Activated CD4-positive, alpha-beta memory T cell treated with anti-CD3 and anti-CD28 coated beads, Interleukin-2, amount 10 ng/mL, durations not matched to agents 7 days and 5 days (primary cell): ENCODE results near the gene MPIG6B. TPM values are rescaled to one million over a fixed set of nuclear protein-coding genes. Genes with fewer than 3 reads are reported as not detected.

Source experiments
- total RNA-seq, 2 experiments: library from RNA; stranded (reverse); gene quantifications; one replicate each; pipeline ENCODE4 v1.2.3, GENCODE V29; 2021

The MPIG6B gene
- total RNA-seq, 2 experiments from 2014 or later = not detected

Other genes starting within 250 kb of the MPIG6B start
- gene MICB, start 225.2 kb upstream of the MPIG6B start, total RNA-seq = 10 to 100 TPM; 60.8 to 62.9 TPM
- gene MCCD1, start 194.4 kb upstream of the MPIG6B start, total RNA-seq = not detected
- gene DDX39B, start 181.4 kb upstream of the MPIG6B start, total RNA-seq = 100 to 1,000 TPM; 427 to 434 TPM
- gene ATP6V1G2, start 176.8 kb upstream of the MPIG6B start, total RNA-seq = 1 to 10 TPM; 2.7 to 3.8 TPM
- 10 to 100 TPM; 22.8 to 23.6 TPM for gene NFKBIL1, start 175.8 kb upstream of the MPIG6B start, total RNA-seq
- gene LTA, start 151.1 kb upstream of the MPIG6B start, total RNA-seq = 10 to 100 TPM; 37.2 to 38.4 TPM
- gene TNF, start 147.8 kb upstream of the MPIG6B start, total RNA-seq = 100 to 1,000 TPM; 124 to 130 TPM
- 1,000 to 10,000 TPM; 1,185 to 1,194 TPM for gene LTB, start 140.9 kb upstream of the MPIG6B start, total RNA-seq
- 10 to 100 TPM; 69.8 to 74.5 TPM for gene LST1, start 137.1 kb upstream of the MPIG6B start, total RNA-seq
- 10 to 100 TPM; 76.4 to 78.3 TPM for gene NCR3, start 130.4 kb upstream of the MPIG6B start, total RNA-seq
- gene AIF1, start 108.1 kb upstream of the MPIG6B start, total RNA-seq = 10 to 100 TPM; 11.3 to 11.7 TPM
- 100 to 1,000 TPM; 215 to 222 TPM for gene PRRC2A, start 102.7 kb upstream of the MPIG6B start, total RNA-seq
- gene BAG6, start 70.7 kb upstream of the MPIG6B start, total RNA-seq = 100 to 1,000 TPM; 275 to 282 TPM
- gene APOM, start 67.5 kb upstream of the MPIG6B start, total RNA-seq = 1 to 10 TPM; 2.9 to 3.6 TPM
- gene C6orf47, start 62.6 kb upstream of the MPIG6B start, total RNA-seq = 10 to 100 TPM; 26.4 to 26.7 TPM
- 10 to 100 TPM; 33.6 to 35.2 TPM for gene GPANK1, start 58.4 kb upstream of the MPIG6B start, total RNA-seq
- gene CSNK2B, start 57.3 kb upstream of the MPIG6B start, total RNA-seq = 100 to 1,000 TPM; 199 to 212 TPM
- gene LY6G5B, start 53.4 kb upstream of the MPIG6B start, total RNA-seq = 10 to 100 TPM; 16.7 to 17.2 TPM
- 1 to 10 TPM; 2.3 to 2.6 TPM for gene LY6G5C, start 42.3 kb upstream of the MPIG6B start, total RNA-seq
- 10 to 100 TPM; 53.1 to 55.0 TPM for gene ABHD16A, start 20.0 kb upstream of the MPIG6B start, total RNA-seq
- not detected for gene LY6G6F, start 16.5 kb upstream of the MPIG6B start, total RNA-seq
- not detected for gene LY6G6D, start 8.0 kb upstream of the MPIG6B start, total RNA-seq
- gene LY6G6C, start 1.6 kb upstream of the MPIG6B start, total RNA-seq = not detected
- 10 to 100 TPM; 22.1 to 23.9 TPM for gene DDAH2, start 5.9 kb downstream of the MPIG6B start, total RNA-seq
- gene CLIC1, start 13.2 kb downstream of the MPIG6B start, total RNA-seq = 100 to 1,000 TPM; 640 to 644 TPM
- gene MSH5, start 16.6 kb downstream of the MPIG6B start, total RNA-seq = 10 to 100 TPM; 60.1 to 63.2 TPM
- 10 to 100 TPM; 10.7 to 14.6 TPM for gene SAPCD1, start 39.3 kb downstream of the MPIG6B start, total RNA-seq
- 10 to 100 TPM; 11.0 to 12.2 TPM for gene VWA7, start 54.0 kb downstream of the MPIG6B start, total RNA-seq
- gene VARS1, start 72.4 kb downstream of the MPIG6B start, total RNA-seq = 10 to 100 TPM; 84.1 to 88.4 TPM
- 100 to 1,000 TPM; 100 to 108 TPM for gene LSM2, start 83.6 kb downstream of the MPIG6B start, total RNA-seq
- 1 to 10 TPM; 2.8 to 3.0 TPM for gene HSPA1L, start 91.9 kb downstream of the MPIG6B start, total RNA-seq
- 100 to 1,000 TPM; 147 to 151 TPM for gene HSPA1A, start 92.2 kb downstream of the MPIG6B start, total RNA-seq
- gene HSPA1B, start 104.4 kb downstream of the MPIG6B start, total RNA-seq = 10 to 100 TPM; 60.6 to 62.6 TPM
- gene NEU1, start 139.4 kb downstream of the MPIG6B start, total RNA-seq = 10 to 100 TPM; 29.2 to 29.6 TPM
- under 1 TPM in 1 of 2 experiments, not detected in 1; 0.38 TPM for gene SLC44A4, start 155.6 kb downstream of the MPIG6B start, total RNA-seq
- gene EHMT2, start 174.3 kb downstream of the MPIG6B start, total RNA-seq = 10 to 100 TPM; 57.0 to 58.4 TPM
- 1 to 10 TPM in 1 of 2 experiments, under 1 TPM in 1; 0.98 to 1.1 TPM for gene ZBTB12, start 178.7 kb downstream of the MPIG6B start, total RNA-seq
- 1 to 10 TPM in 1 of 2 experiments, under 1 TPM in 1; 0.45 to 1.0 TPM for gene C2, start 204.3 kb downstream of the MPIG6B start, total RNA-seq
- under 1 TPM; 0.58 to 0.60 TPM for gene CFB, start 222.7 kb downstream of the MPIG6B start, total RNA-seq
- 10 to 100 TPM; 69.6 to 70.6 TPM for gene NELFE, start 235.6 kb downstream of the MPIG6B start, total RNA-seq
- gene SKIC2, start 235.8 kb downstream of the MPIG6B start, total RNA-seq = 10 to 100 TPM; 69.4 to 74.2 TPM
- 10 to 100 TPM; 16.7 to 17.5 TPM for gene DXO, start 248.8 kb downstream of the MPIG6B start, total RNA-seq